Activated CD8-positive, alpha-beta memory T cell treated with anti-CD3 and anti-CD28 coated beads, Interleukin-2, amount 50 U/mL, for 4 hours (primary cell): ENCODE data around the gene APOA1.
"Not testable (repeated sequence)": the region's sequence is repeated elsewhere in the genome, so short reads cannot be mapped to it uniquely, and the experiment has no call there.

Experiments
- DNase-seq: peaks from one replicate; pipeline ENCODE4 v3.0.0-alpha.2; 2020

The APOA1 gene

GRCh38 chr11:116811194-116811593, 26.2 kb downstream of the APOA1 start:
- DNase-seq = no peak

GRCh38 chr11:116808262-116809175, 28.9 kb downstream of the APOA1 start:
- no peak for DNase-seq

GRCh38 chr11:116807601-116808261, 29.7 kb downstream of the APOA1 start:
- DNase-seq = no peak

GRCh38 chr11:116804001-116804400, 33.4 kb downstream of the APOA1 start:
- no peak for DNase-seq

DNA sequence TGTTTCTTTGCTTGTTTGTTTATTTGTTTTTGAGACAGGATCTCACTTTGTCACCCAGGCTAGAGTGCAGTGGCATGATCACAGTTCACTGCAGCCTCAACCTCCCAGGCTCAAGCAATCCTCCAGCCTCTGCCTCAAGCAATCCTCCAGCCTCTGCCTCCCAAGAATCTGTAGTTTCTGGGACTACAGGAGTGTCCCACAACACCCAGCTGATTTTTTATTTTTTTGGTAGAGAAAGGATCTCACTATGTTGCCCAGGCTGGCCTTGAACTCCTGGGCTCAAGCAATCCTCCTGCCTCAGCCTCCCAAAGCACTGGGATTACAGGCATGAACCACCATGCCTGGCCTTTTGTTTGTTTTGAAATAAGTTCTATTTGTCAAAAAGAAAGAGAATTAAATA, 35.8 kb downstream of the APOA1 start:
- not testable (repeated sequence) for DNase-seq

DNA sequence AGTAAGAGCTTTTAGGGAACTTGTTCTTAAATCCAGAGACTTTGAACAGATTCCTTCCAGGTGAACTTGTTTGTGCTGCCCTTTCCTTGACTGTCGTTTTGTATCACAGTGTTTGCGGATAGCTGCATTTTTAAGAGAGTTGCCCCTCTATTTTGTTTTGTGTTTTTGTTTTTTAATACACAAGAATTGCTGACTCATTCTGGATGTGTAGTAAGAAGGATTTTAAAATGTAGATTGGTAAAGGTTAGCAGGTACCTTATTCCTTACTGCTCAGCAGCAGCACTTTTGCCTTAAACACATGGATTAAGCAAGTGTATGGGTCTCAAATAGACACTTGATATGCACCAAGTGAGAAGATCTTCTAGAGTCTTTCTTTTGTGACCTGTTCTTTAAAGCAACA, 36.8 kb downstream of the APOA1 start:
- DNase-seq = no peak

- no peak for DNase-seq
Observed at GRCh38 chr11:116798368-116798767, 39.1 kb downstream of the APOA1 start.

DNA sequence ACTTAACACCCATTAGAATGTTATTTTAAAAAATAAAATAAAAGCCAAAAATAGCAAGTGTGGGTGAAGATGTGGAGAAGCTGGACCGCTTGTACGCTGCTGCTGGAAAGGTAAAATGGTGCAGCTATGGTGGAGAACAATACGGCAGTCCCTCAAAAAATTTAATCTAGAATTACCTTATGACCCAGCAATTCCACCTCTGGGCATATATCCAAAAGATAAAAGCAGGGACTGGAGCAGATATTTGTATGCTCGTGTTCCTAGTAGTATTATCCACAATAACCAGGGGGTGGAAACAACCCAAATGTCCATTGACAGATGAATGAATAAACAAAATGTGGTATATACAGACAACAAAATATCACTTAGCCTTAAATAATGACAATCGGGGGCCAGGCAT, 39.6 kb downstream of the APOA1 start:
- DNase-seq = no peak

- no peak for DNase-seq
Observed at GRCh38 chr11:116796548-116796947, 40.9 kb downstream of the APOA1 start.

DNA sequence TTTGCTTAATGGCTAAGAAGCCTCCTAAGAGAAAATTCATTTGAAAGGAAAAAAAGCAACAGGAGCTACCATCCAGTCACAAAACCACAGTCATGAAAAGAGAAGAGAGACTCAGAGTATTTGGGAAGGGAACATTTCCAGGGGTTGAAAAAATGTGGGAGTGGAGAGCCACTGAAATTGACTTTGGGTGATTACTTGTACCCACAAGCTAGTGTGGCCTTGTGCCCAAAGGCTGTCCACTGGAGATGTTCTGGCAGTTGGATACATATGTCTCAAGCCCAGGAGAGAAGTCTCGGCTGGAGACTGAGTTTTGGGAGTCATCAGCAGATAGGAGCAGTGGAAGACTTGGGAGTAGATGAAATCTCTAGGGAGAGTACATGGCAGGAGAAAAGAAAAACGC, 42.6 kb downstream of the APOA1 start:
- DNase-seq = no peak

DNA sequence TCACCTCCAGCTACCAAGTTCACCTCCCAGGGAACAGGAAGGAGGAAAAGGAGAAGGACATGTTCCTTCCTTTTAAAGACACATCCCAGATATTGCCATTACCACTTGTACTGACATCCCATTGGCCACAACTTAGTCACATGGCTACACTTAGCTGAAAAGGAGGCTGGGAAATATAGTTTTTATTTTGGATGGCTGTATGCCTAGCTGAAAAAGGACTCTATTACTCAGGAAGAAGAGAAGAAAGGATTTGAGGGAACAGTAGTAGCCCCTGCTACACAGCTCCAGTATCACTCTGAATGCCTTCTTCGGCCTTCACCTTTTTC, 43.7 kb downstream of the APOA1 start:
- DNase-seq = no peak

GRCh38 chr11:116792869-116793771, 44.3 kb downstream of the APOA1 start:
- DNase-seq = no peak

GRCh38 chr11:116792144-116792868, 45.1 kb downstream of the APOA1 start:
- DNase-seq = no peak

GRCh38 chr11:116791813-116792143, 45.6 kb downstream of the APOA1 start, which contains the start of gene APOA5:
APOA5 (minus strand) TSS chr11:116791879; CDS start chr11:116791860, 19 bp downstream.
- DNase-seq = no peak

DNA sequence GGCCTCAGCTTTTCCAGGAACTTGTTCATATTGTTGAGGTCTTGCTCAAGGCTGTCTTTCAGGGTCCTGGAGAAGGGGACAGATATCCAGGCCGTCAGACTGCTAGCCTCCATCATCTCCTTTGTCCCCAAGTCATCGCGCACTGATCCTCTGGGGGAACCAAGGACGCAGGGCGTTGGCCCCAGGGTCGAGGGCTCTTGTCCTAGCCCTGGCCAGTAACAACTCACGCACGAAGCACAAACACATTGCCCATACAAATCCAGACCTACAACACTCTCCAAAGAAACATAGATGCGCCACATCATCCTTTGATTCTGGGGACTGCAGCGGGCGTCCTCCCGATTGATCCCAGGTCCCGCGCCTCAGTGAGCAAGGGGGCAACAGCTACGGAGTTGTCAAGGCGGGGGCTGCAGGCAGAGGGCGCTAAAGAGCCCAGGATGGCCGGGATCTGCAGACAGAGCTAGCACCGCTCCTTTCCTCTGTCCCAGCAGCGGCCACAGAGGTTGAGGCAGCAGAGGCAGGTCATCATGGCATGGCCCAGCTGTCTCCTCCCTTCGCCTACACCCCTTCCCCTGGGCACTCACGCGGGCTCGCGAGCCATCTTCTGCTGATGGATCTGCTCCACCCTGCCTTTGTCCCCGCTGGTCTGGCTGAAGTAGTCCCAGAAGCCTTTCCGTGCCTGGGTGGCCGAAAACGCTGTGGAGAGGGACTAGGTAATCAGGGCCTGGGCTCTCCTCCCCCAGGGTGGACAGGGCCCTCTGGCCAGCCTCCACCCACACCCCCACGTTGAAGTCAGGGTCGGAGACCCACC, 46.2 kb downstream of the APOA1 start:
- peak; percentile 79 for DNase-seq

GRCh38 chr11:116790167-116791001, 47.0 kb downstream of the APOA1 start:
- DNase-seq = no peak

DNA sequence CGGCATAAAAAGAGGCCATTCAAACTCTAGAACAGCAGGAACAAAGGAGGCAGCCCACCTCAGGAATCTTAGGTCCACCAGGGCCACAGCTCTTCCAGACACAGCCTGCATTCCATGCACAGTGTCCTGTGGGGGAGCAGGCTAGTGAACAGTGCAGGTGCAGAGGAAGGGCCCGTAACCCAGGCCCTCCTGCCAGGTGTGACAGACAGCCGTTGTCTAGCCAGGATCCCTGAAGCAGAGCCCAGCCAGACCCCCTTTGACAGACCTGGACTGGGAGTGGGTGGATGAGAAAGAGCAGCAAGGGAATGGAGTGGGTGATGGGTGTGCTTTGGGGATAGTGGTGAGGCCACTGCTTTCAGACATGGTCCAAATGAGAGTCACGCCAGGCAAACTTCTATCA, 48.4 kb downstream of the APOA1 start:
- DNase-seq = no peak

DNA sequence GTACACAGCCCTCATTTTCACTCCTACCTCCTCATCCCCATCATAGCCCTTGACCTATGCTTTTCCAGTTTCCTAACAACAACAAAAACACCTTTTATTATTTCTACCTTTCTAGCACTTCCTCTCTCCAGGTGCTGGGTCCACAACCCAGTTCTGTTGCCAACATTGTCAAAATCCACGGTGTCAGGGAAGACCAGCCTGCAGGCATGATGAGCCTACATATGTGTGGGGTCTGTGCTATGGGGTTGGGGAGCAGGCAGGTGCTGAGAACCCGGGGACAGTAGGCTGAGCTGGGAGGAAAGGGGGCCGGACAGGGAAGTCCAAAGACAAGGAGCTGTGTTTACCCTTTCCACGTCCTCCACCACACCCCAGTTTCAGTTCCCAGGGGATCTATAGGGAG, 48.9 kb downstream of the APOA1 start:
- DNase-seq = no peak

DNA sequence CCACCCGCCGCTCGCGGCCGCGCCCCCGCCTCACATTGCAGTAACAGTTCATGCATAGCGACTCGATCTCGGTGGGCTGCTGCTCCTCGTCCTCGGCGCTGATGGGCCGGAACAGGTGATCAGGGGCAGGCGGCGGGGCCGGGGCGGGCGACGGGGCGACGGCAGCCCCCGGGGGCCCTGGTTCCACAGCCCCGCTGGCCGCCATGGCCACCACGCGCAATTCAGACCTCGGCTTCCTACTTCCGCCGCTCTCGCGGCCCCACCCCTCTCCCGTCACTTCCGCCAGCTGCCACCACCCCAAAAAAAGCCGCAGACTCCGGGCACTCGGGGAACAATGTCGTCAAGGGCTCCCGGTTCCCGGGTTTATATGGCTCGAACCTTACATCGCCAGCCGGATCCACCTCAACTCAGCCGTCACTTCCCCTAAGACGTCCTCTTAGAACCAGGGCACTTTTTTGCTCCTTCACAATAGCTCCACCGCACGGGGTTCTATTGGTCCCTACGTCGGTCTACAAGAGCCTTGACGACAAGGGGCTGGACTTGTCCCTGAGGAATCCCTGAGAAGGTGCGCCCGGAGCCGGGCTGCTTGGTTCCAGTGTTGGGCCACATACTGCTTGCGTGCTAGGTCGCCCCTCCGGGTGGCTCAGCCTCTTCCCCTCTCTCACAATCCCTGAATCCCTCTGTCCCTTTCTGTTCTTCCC, 49.5 kb downstream of the APOA1 start, which contains the start of gene ZPR1:
ZPR1 (minus strand) TSS at position 238 of the 701 bp plus-strand sequence; CDS start at position 205, 33 bp downstream.
- peak; percentile 87 for DNase-seq

GRCh38 chr11:116787436-116787785, 50.0 kb downstream of the APOA1 start:
- DNase-seq = no peak
